Activated CD4-positive, alpha-beta memory T cell treated with anti-CD3 and anti-CD28 coated beads for 36 hours (primary cell): ENCODE data around the gene SPATC1L. TPM values are rescaled to one million over a fixed set of nuclear protein-coding genes. Genes with fewer than 3 reads are reported as not detected.
"Not testable (repeated sequence)": the region's sequence is repeated elsewhere in the genome, so short reads cannot be mapped to it uniquely, and the experiment has no call there.

ENCODE experiments used
- CTCF ChIA-PET: fragments of 350-600 bp; sonication (Branson Sonifier 250); formaldehyde crosslinking; loops from one replicate; lab custom pipeline; 2021; ENCODE audit warnings: antibody characterized with exemption, inconsistent platforms; lab: Charles Lee
- POLR2A ChIA-PET: fragments of 350-600 bp; sonication (Branson Sonifier 250); formaldehyde crosslinking; loops from one replicate; lab custom pipeline; 2021; ENCODE audit warnings: antibody characterized with exemption; lab: Charles Lee
- DNase-seq: peaks from one replicate; pipeline ENCODE4 v3.0.0-alpha.2; 2020
- H3K27ac Mint-ChIP-seq: one replicate; pipeline ENCODE4 v1.8.0; 2021; ENCODE audit warnings: mixed read lengths
- H3K27me3 Mint-ChIP-seq: one replicate; pipeline ENCODE4 v1.8.0; 2021; ENCODE audit warnings: mixed read lengths
- H3K36me3 Mint-ChIP-seq: one replicate; pipeline ENCODE4 v1.8.0; 2021; ENCODE audit warnings: mixed read lengths
- H3K4me1 Mint-ChIP-seq: one replicate; pipeline ENCODE4 v1.8.0; 2021; ENCODE audit warnings: low read depth, mixed read lengths
- H3K4me3 Mint-ChIP-seq: one replicate; pipeline ENCODE4 v1.8.0; 2021; ENCODE audit warnings: mild to moderate bottlenecking, mixed read lengths
- H3K9me3 Mint-ChIP-seq: one replicate; pipeline ENCODE4 v1.8.0; 2021; ENCODE audit warnings: mixed read lengths
- intact Hi-C: fragments of 100-400 bp; cut with micrococcal nuclease; formaldehyde crosslinking; loops from one replicate; pipeline ENCODE4 v1.15.1; 2023
- total RNA-seq, 2 experiments: library from RNA; stranded (reverse); gene quantifications; one replicate each; pipeline ENCODE4 v1.2.3, GENCODE V29; 2021

Gene SPATC1L
- total RNA-seq, 2 experiments from 2014 or later = 5.7 to 6.7 TPM

- H3K36me3 Mint-ChIP-seq = no peaks in the 10 kb centered on the region
- H3K27me3 Mint-ChIP-seq = no peaks in the 10 kb centered on the region
- intact Hi-C loops = no loop called here
- H3K4me3 Mint-ChIP-seq = no peak overlapping the region
- H3K4me1 Mint-ChIP-seq = no peaks in the 10 kb centered on the region
- H3K9me3 Mint-ChIP-seq = no peaks in the 10 kb centered on the region
- no peak overlapping the region for H3K27ac Mint-ChIP-seq
- ChIA-PET POLR2A (no interaction called here), CTCF (no interaction called here)
- peak; percentile 6 for DNase-seq
Observed at GRCh38 chr21:46151261-46151988, 32.8 kb downstream of the SPATC1L start.

GRCh38 chr21:46150491-46151121 is 33.7 kb downstream of the SPATC1L start:
- no peaks in the 10 kb centered on the region for H3K9me3 Mint-ChIP-seq
- POLR2A ChIA-PET = no interaction called here
- peak; percentile 5 for DNase-seq
- no peaks in the 10 kb centered on the region for H3K36me3 Mint-ChIP-seq
- H3K4me1 Mint-ChIP-seq = no peaks in the 10 kb centered on the region
- CTCF ChIA-PET = no interaction called here
- no peaks in the 10 kb centered on the region for H3K27me3 Mint-ChIP-seq
- intact Hi-C loops = no loop called here
- H3K27ac Mint-ChIP-seq = no peak overlapping the region
- no peak overlapping the region for H3K4me3 Mint-ChIP-seq

GRCh38 chr21:46150073-46150472 is 34.2 kb downstream of the SPATC1L start:
- Mint-ChIP-seq H3K27ac (no peak overlapping the region), H3K4me1 (no peaks in the 10 kb centered on the region), H3K36me3 (no peaks in the 10 kb centered on the region), H3K9me3 (no peaks in the 10 kb centered on the region), H3K4me3 (no peak overlapping the region), H3K27me3 (no peaks in the 10 kb centered on the region)
- intact Hi-C loops = no loop called here
- ChIA-PET CTCF (no interaction called here), POLR2A (no interaction called here)
- DNase-seq = no peak

GRCh38 chr21:46149205-46149901 is 34.9 kb downstream of the SPATC1L start:
- H3K27ac Mint-ChIP-seq = no peak overlapping the region
- ChIA-PET CTCF (interaction anchor here (0.6 kb wide), 1 partner anchor 15 kb away, joined by 3 read pairs; no protein-coding TSS in a partner anchor), POLR2A (no interaction called here)
- H3K4me3 Mint-ChIP-seq = no peak overlapping the region
- H3K36me3 Mint-ChIP-seq = no peaks in the 10 kb centered on the region
- H3K27me3 Mint-ChIP-seq = no peaks in the 10 kb centered on the region
- H3K4me1 Mint-ChIP-seq = peaks cover 4% of the 10 kb centered on the region
- intact Hi-C loops = no loop called here
- no peak for DNase-seq
- no peaks in the 10 kb centered on the region for H3K9me3 Mint-ChIP-seq

- intact Hi-C loops = no loop called here
- Mint-ChIP-seq H3K9me3 (no peaks in the 10 kb centered on the region), H3K27ac (no peak overlapping the region), H3K4me1 (peaks cover 11% of the 10 kb centered on the region), H3K4me3 (no peak overlapping the region), H3K36me3 (no peaks in the 10 kb centered on the region), H3K27me3 (no peaks in the 10 kb centered on the region)
- CTCF ChIA-PET = no interaction called here
- POLR2A ChIA-PET = no interaction called here
- DNase-seq = no peak
Observed at GRCh38 chr21:46148106-46148505, 36.2 kb downstream of the SPATC1L start.

GRCh38 chr21:46147429-46147828 is 36.8 kb downstream of the SPATC1L start:
- H3K4me1 Mint-ChIP-seq = peaks cover 11% of the 10 kb centered on the region
- H3K27ac Mint-ChIP-seq, POLR2A ChIA-PET, CTCF ChIA-PET, H3K9me3 Mint-ChIP-seq, H3K36me3 Mint-ChIP-seq, H3K4me3 Mint-ChIP-seq, H3K27me3 Mint-ChIP-seq, intact Hi-C loops: not testable (repeated sequence)
- DNase-seq = peak; percentile 73

- Mint-ChIP-seq H3K36me3 (no peaks in the 10 kb centered on the region), H3K4me3 (no peak overlapping the region), H3K27ac (no peak overlapping the region), H3K27me3 (no peaks in the 10 kb centered on the region), H3K4me1 (peaks cover 11% of the 10 kb centered on the region), H3K9me3 (peaks cover 5% of the 10 kb centered on the region)
- DNase-seq = no peak
- POLR2A ChIA-PET = no interaction called here
- CTCF ChIA-PET = no interaction called here
- intact Hi-C loops = no loop called here
Observed at GRCh38 chr21:46146856-46147255, 37.4 kb downstream of the SPATC1L start.

- CTCF ChIA-PET = no interaction called here
- POLR2A ChIA-PET = no interaction called here
- no peaks in the 10 kb centered on the region for H3K27me3 Mint-ChIP-seq
- H3K9me3 Mint-ChIP-seq = peaks cover 5% of the 10 kb centered on the region
- intact Hi-C loops = loop anchor here (2.0 kb wide), 1 partner anchor 83 kb away; the partner anchor contains the start of gene LSS
- no peak overlapping the region for H3K4me3 Mint-ChIP-seq
- H3K27ac Mint-ChIP-seq = no peak overlapping the region
- no peaks in the 10 kb centered on the region for H3K36me3 Mint-ChIP-seq
- peaks cover 11% of the 10 kb centered on the region for H3K4me1 Mint-ChIP-seq
- no peak for DNase-seq
Observed at GRCh38 chr21:46145840-46146691, 38.2 kb downstream of the SPATC1L start.

- POLR2A ChIA-PET = no interaction called here
- peaks cover 5% of the 10 kb centered on the region for H3K9me3 Mint-ChIP-seq
- DNase-seq = no peak
- no peaks in the 10 kb centered on the region for H3K36me3 Mint-ChIP-seq
- intact Hi-C loops = loop anchor here (2.0 kb wide), 1 partner anchor 84 kb away; the partner anchor contains the start of gene LSS
- no peak overlapping the region for H3K27ac Mint-ChIP-seq
- no peak overlapping the region for H3K4me3 Mint-ChIP-seq
- CTCF ChIA-PET = no interaction called here
- H3K4me1 Mint-ChIP-seq = peaks cover 11% of the 10 kb centered on the region
- H3K27me3 Mint-ChIP-seq = no peaks in the 10 kb centered on the region
Observed at GRCh38 chr21:46145159-46145839, 39.0 kb downstream of the SPATC1L start.

- intact Hi-C loops = loop anchor here (1.0 to 5.0 kb wide), 4 partner anchors 40 to 313 kb away; partner anchors contain the start of genes DIP2A, LSS and SPATC1L
- Mint-ChIP-seq H3K27ac (peak overlapping the region; percentile 58), H3K4me3 (no peak overlapping the region), H3K9me3 (peaks cover 5% of the 10 kb centered on the region), H3K4me1 (peaks cover 11% of the 10 kb centered on the region), H3K27me3 (no peaks in the 10 kb centered on the region), H3K36me3 (no peaks in the 10 kb centered on the region)
- ChIA-PET CTCF (interaction anchor here (1.4 to 2.9 kb wide), 8 partner anchors 9 to 181 kb away, joined by 3 to 30 read pairs (median 7); partner anchors contain the start of genes COL6A1, MCM3AP and YBEY), POLR2A (interaction anchor here (0.7 to 1.4 kb wide), 2 partner anchors 171 to 264 kb away, joined by 3 to 6 read pairs; no protein-coding TSS in a partner anchor)
- DNase-seq = peak; percentile 36
Observed at GRCh38 chr21:46144464-46145070, 39.7 kb downstream of the SPATC1L start.
